ENCODE measurements around the gene AGPS. TPM values are rescaled to one million over a fixed set of nuclear protein-coding genes. Genes with fewer than 3 reads are reported as not detected.

AGPS gene
- polyA plus RNA-seq, 3 donors = 7.1 to 26.9 (median 16.7) TPM

DNA sequence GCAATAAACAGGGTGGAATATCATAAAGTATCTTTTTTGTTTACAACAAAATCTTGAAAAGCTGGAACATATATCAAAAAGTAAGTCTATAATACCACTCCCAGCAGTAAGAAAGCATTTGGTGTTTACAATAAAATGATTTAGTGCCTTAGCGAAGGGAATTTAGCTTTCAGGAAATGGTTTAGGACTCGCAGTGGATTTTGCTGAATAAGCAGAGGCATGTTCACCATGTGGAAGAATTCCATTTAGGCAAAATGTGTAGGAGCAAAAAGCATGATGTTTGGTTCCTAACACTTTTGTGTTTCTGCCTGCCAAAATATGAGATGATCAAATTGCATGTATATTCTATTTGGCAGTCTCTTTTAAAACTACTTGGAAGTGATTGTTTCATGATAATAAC lies 163.6 kb downstream of the AGPS start:
- no peaks in the 10 kb centered on the region for H3K36me3 Mint-ChIP-seq
- 65% methylated on average over 2 of the region's 2 CpGs for WGBS (ENCODE audit: insufficient coverage)
- Histone ChIP-seq H3K36me3 (replicated peaks in 1 of 2; ENCODE audit: control insufficient read depth in 1 of 2, insufficient read depth in 2 of 2, low read length in 2 of 2) (no peaks in the 10 kb centered on the region), H3K4me1 (ENCODE audit: control insufficient read depth in 1 of 2, insufficient read depth in 2 of 2, low read length in 2 of 2) (peaks cover 10 to 12% of the 10 kb centered on the region in 2 donors), H3K27ac (ENCODE audit: low read depth in 1 of 2, low read length in 2 of 2) (no peak overlapping the region), H2AFZ (ENCODE audit: insufficient read depth, low read depth, low read length, poor library complexity, severe bottlenecking) (no peak overlapping the region), H3K27me3 (ENCODE audit: control insufficient read depth in 2 of 2, insufficient read depth in 2 of 2, low read length in 2 of 2) (no peaks in the 10 kb centered on the region), H3K79me2 (ENCODE audit: insufficient read depth, low read length) (no peaks in the 10 kb centered on the region), H3K4me3 (replicated peaks in 1 of 3; ENCODE audit: low read depth in 2 of 3, low read length in 3 of 3) (no peak overlapping the region), H3K9ac (ENCODE audit: insufficient read depth, low read length, poor library complexity, severe bottlenecking) (no peak overlapping the region), H4K20me1 (ENCODE audit: insufficient read depth, low read length) (no peaks in the 10 kb centered on the region), H3K9me3 (replicated peaks in 1 of 2; ENCODE audit: control insufficient read depth in 1 of 2, insufficient read depth in 1 of 2, low read length in 2 of 2) (no peaks in the 10 kb centered on the region), H3K4me2 (replicated peaks; ENCODE audit: extremely low read depth, low read length, poor library complexity, severe bottlenecking) (no peak overlapping the region)
- DNase-seq = no peak
- H3K4me3 Mint-ChIP-seq = no peak overlapping the region
- H3K4me1 Mint-ChIP-seq = peaks cover 12% of the 10 kb centered on the region
- TF ChIP-seq, protein P1, sequence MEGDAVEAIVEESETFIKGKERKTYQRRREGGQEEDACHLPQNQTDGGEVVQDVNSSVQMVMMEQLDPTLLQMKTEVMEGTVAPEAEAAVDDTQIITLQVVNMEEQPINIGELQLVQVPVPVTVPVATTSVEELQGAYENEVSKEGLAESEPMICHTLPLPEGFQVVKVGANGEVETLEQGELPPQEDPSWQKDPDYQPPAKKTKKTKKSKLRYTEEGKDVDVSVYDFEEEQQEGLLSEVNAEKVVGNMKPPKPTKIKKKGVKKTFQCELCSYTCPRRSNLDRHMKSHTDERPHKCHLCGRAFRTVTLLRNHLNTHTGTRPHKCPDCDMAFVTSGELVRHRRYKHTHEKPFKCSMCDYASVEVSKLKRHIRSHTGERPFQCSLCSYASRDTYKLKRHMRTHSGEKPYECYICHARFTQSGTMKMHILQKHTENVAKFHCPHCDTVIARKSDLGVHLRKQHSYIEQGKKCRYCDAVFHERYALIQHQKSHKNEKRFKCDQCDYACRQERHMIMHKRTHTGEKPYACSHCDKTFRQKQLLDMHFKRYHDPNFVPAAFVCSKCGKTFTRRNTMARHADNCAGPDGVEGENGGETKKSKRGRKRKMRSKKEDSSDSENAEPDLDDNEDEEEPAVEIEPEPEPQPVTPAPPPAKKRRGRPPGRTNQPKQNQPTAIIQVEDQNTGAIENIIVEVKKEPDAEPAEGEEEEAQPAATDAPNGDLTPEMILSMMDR (IDR thresholded peaks at IDR 0.05) = no peak
- intact Hi-C loops (cut with micrococcal nuclease) = no loop called here
- peaks cover 0 to 4% (median 0%) of the 10 kb centered on the region in 7 donors for H3K9me3 Mint-ChIP-seq
- H3K27ac Mint-ChIP-seq = no peak overlapping the region
- peaks cover 1 to 2% (median 2%) of the 10 kb centered on the region in 3 donors for H3K27me3 Mint-ChIP-seq (ENCODE audit: low read depth in 3 of 3)

DNA sequence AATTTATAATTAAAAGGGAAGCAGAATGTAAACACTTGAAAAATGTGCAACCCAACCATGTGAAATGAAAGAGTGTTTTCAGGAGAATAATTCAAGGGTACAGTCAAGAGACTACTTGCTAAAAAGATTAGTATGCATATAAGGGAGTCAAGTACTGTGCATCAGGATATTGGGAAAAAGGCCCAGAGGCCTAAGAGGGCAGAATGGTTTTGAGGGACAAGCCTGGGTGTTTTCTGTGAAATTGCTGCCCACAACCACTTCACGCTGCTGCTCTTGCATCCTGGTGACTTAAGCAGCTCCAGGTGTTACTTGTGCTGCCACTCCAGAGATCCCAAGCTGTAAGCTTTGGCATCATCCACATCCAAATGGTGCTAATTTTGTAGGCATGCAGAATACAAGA lies 165.2 kb downstream of the AGPS start:
- H3K27ac Mint-ChIP-seq = no peak overlapping the region
- no peaks in the 10 kb centered on the region for H4K20me1 ChIP-seq (ENCODE audit: insufficient read depth, low read length)
- intact Hi-C loops (cut with micrococcal nuclease) = no loop called here
- H3K9me3 Mint-ChIP-seq = peaks cover 0 to 6% (median 0%) of the 10 kb centered on the region in 7 donors
- H3K27me3 ChIP-seq (ENCODE audit: control insufficient read depth in 2 of 2, insufficient read depth in 2 of 2, low read length in 2 of 2) = no peaks in the 10 kb centered on the region
- H3K79me2 ChIP-seq (ENCODE audit: insufficient read depth, low read length) = no peaks in the 10 kb centered on the region
- no peak overlapping the region for H3K4me2 ChIP-seq (replicated peaks; ENCODE audit: extremely low read depth, low read length, poor library complexity, severe bottlenecking)
- H3K4me1 ChIP-seq (ENCODE audit: control insufficient read depth in 1 of 2, insufficient read depth in 2 of 2, low read length in 2 of 2) = peaks cover 5 to 7% of the 10 kb centered on the region in 2 donors
- 100% methylated on average over 1 of the region's 1 CpG for WGBS (ENCODE audit: insufficient coverage)
- H3K9ac ChIP-seq (ENCODE audit: insufficient read depth, low read length, poor library complexity, severe bottlenecking) = no peak overlapping the region
- H3K36me3 ChIP-seq (replicated peaks in 1 of 2; ENCODE audit: control insufficient read depth in 1 of 2, insufficient read depth in 2 of 2, low read length in 2 of 2) = no peaks in the 10 kb centered on the region
- no peak for DNase-seq
- no peak overlapping the region for H2AFZ ChIP-seq (ENCODE audit: insufficient read depth, low read depth, low read length, poor library complexity, severe bottlenecking)
- no peaks in the 10 kb centered on the region for H3K9me3 ChIP-seq (replicated peaks in 1 of 2; ENCODE audit: control insufficient read depth in 1 of 2, insufficient read depth in 1 of 2, low read length in 2 of 2)
- no peak overlapping the region for H3K27ac ChIP-seq (ENCODE audit: low read depth in 1 of 2, low read length in 2 of 2)
- peaks cover 7% of the 10 kb centered on the region for H3K4me1 Mint-ChIP-seq
- no peak overlapping the region for H3K4me3 Mint-ChIP-seq
- H3K4me3 ChIP-seq (replicated peaks in 1 of 3; ENCODE audit: low read depth in 2 of 3, low read length in 3 of 3) = no peak overlapping the region
- no peaks in the 10 kb centered on the region for H3K36me3 Mint-ChIP-seq
- TF ChIP-seq, protein P1 (IDR thresholded peaks at IDR 0.05) = no peak
- peaks cover 2 to 3% (median 2%) of the 10 kb centered on the region in 3 donors for H3K27me3 Mint-ChIP-seq (ENCODE audit: low read depth in 3 of 3)

Measured in CD14-positive monocyte (primary cell).